ENCODE data around the gene CERK.
A peak's percentile ranks its signal among the peaks of the same experiment; 100 is the strongest.

The CERK gene

GRCh38 chr22:46699091-46699490, 39.0 kb downstream of the CERK start:
- DNase-seq (ENCODE audit: low spot score), result no peak

- no peak for DNase-seq (ENCODE audit: low spot score)
Observed at GRCh38 chr22:46697811-46698515, 40.1 kb downstream of the CERK start.

- DNase-seq (ENCODE audit: low spot score), result no peak
Observed at GRCh38 chr22:46696614-46697013, 41.4 kb downstream of the CERK start.

GRCh38 chr22:46696229-46696518, 41.9 kb downstream of the CERK start:
- no peak for DNase-seq (ENCODE audit: low spot score)

GRCh38 chr22:46695346-46696228, 42.5 kb downstream of the CERK start:
- DNase-seq (ENCODE audit: low spot score), result no peak

GRCh38 chr22:46694416-46695170, 43.5 kb downstream of the CERK start:
- DNase-seq (ENCODE audit: low spot score), result no peak

GRCh38 chr22:46693634-46694415, 44.2 kb downstream of the CERK start:
- no peak for DNase-seq (ENCODE audit: low spot score)

- DNase-seq (ENCODE audit: low spot score), result no peak
Observed at GRCh38 chr22:46691571-46691970, 46.5 kb downstream of the CERK start.

- no peak for DNase-seq (ENCODE audit: low spot score)
Observed at GRCh38 chr22:46690146-46690545, 47.9 kb downstream of the CERK start.

- DNase-seq (ENCODE audit: low spot score), result no peak
Observed at GRCh38 chr22:46688949-46689348, 49.1 kb downstream of the CERK start.

GRCh38 chr22:46687460-46687859, 50.6 kb downstream of the CERK start:
- DNase-seq (ENCODE audit: low spot score), result no peak

GRCh38 chr22:46687048-46687444, 51.0 kb downstream of the CERK start:
- no peak for DNase-seq (ENCODE audit: low spot score)

- DNase-seq (ENCODE audit: low spot score), result no peak
Observed at GRCh38 chr22:46686221-46687047, 51.6 kb downstream of the CERK start.

GRCh38 chr22:46684706-46685105, 53.3 kb downstream of the CERK start:
- no peak for DNase-seq (ENCODE audit: low spot score)

GRCh38 chr22:46682011-46682731, 55.9 kb downstream of the CERK start:
- DNase-seq (ENCODE audit: low spot score), result no peak

GRCh38 chr22:46681010-46681409, 57.0 kb downstream of the CERK start:
- no peak for DNase-seq (ENCODE audit: low spot score)

GRCh38 chr22:46679706-46680269, 58.3 kb downstream of the CERK start:
- DNase-seq (ENCODE audit: low spot score), result peak; percentile 66

- peak; percentile 76 for DNase-seq (ENCODE audit: low spot score)
Observed at GRCh38 chr22:46678785-46679700, 59.0 kb downstream of the CERK start.

Measured in AG20443 (cell line).